GM19351 (cell line): ENCODE measurements around the gene BTBD9.

Experiments
- ATAC-seq: cut with Tn5 transposase; IDR thresholded peaks from one replicate; pipeline ENCODE4 v1.9.1; 2021; ENCODE audit warnings: mild to moderate bottlenecking, moderate library complexity; ENCODE audit not compliant: unreplicated experiment

The BTBD9 gene

GRCh38 chr6:38154731-38155130, 485.0 kb downstream of the BTBD9 start:
- ATAC-seq: no peak

- ATAC-seq: no peak
Measured at GRCh38 chr6:38153798-38154345, 485.9 kb downstream of the BTBD9 start.

- ATAC-seq: no peak
Measured at GRCh38 chr6:38153076-38153797, 486.5 kb downstream of the BTBD9 start.

- no peak for ATAC-seq
Measured at GRCh38 chr6:38152620-38153019, 487.1 kb downstream of the BTBD9 start.

- no peak for ATAC-seq
Measured at GRCh38 chr6:38151580-38152500, 487.9 kb downstream of the BTBD9 start.

GRCh38 chr6:38150681-38151296, 488.9 kb downstream of the BTBD9 start:
- no peak for ATAC-seq

GRCh38 chr6:38150021-38150420, 489.7 kb downstream of the BTBD9 start:
- ATAC-seq: no peak

GRCh38 chr6:38149531-38149930, 490.2 kb downstream of the BTBD9 start:
- no peak for ATAC-seq

- no peak for ATAC-seq
Measured at GRCh38 chr6:38148606-38149005, 491.1 kb downstream of the BTBD9 start.

- ATAC-seq: no peak
Measured at GRCh38 chr6:38146734-38147027, 493.0 kb downstream of the BTBD9 start.

- ATAC-seq: no peak
Measured at GRCh38 chr6:38146021-38146733, 493.6 kb downstream of the BTBD9 start.

GRCh38 chr6:38144365-38144945, 495.3 kb downstream of the BTBD9 start:
- no peak for ATAC-seq

- ATAC-seq: no peak
Measured at GRCh38 chr6:38143191-38144150, 496.3 kb downstream of the BTBD9 start.

GRCh38 chr6:38142178-38142902, 497.4 kb downstream of the BTBD9 start:
- ATAC-seq: no peak

- ATAC-seq: no peak
Measured at GRCh38 chr6:38141716-38142115, 498.0 kb downstream of the BTBD9 start.

- no peak for ATAC-seq
Measured at GRCh38 chr6:38141085-38141484, 498.6 kb downstream of the BTBD9 start.

- no peak for ATAC-seq
Measured at GRCh38 chr6:38138374-38138773, 501.4 kb downstream of the BTBD9 start.

GRCh38 chr6:38137608-38138265, 502.0 kb downstream of the BTBD9 start:
- ATAC-seq: no peak
